Spinal cord (tissue), 10 donors: ENCODE results near the gene GRAMD2B. TPM values are rescaled to one million over a fixed set of nuclear protein-coding genes. Genes with fewer than 3 reads are reported as not detected.

ENCODE experiments used
- DNase-seq, 6 donors: peaks; one replicate each; pipeline versions ENCODE4 v3.0.0 to v3.0.0-alpha.2; 2013 to 2015; ENCODE audit warnings: low spot score in 6 of 6, low read depth in 4 of 6
- H3K27ac ChIP-seq: one replicate; pipeline ENCODE4 v1.5.1; 2013; ENCODE audit warnings: low read depth, low read length, control low read depth
- H3K27me3 ChIP-seq: one replicate; pipeline ENCODE4 v1.6.1; 2013; ENCODE audit warnings: low read length; ENCODE audit not compliant: control insufficient read depth, insufficient read depth
- H3K36me3 ChIP-seq: one replicate; pipeline ENCODE4 v1.6.1; 2013; ENCODE audit warnings: low read length; ENCODE audit not compliant: control insufficient read depth, insufficient read depth
- H3K4me1 ChIP-seq: one replicate; pipeline ENCODE4 v1.6.1; 2013; ENCODE audit warnings: low read length; ENCODE audit not compliant: control insufficient read depth, insufficient read depth
- H3K4me3 ChIP-seq: one replicate; pipeline ENCODE4 v1.5.1; 2013; ENCODE audit warnings: low read depth, low read length, control low read depth
- H3K9me3 ChIP-seq: one replicate; pipeline ENCODE4 v1.6.1; 2013; ENCODE audit warnings: low read length; ENCODE audit not compliant: control insufficient read depth, insufficient read depth
- WGBS: methylation state at CpG from one replicate; pipeline ENCODE4 v1.1.5; 2013; ENCODE audit warnings: missing lambda C conversion rate; ENCODE audit not compliant: insufficient coverage; 5-methylcytosine and 5-hydroxymethylcytosine counted together
- polyA plus RNA-seq, 2 donors: library from polyadenylated mRNA; unstranded; fragments of 120-200 nt; gene quantifications; one replicate each; pipeline ENCODE4 v1.2.1, GENCODE V29; 2013; ENCODE audit not compliant: insufficient read length in 2 of 2
- total RNA-seq, 2 donors: library from RNA; depleted of rRNA in 1 of 2; stranded (reverse); fragments of 120-200 nt in 1 of 2; fragments of >200 nt in 1 of 2; gene quantifications; one replicate each; pipeline versions ENCODE4 v1.2.3 to v1.2.4, GENCODE V29; 2013 to 2014
- donor health status: healthy.

Gene GRAMD2B
- total and polyA plus RNA-seq, 4 donors: 39.6 to 65.2 (median 50.4) TPM

- no CpG with 5 or more reads among the region's 2 CpGs for WGBS
- peak in 1 of 6 donors; percentile 66 for DNase-seq
- peak overlapping the region; percentile 70 for H3K27ac ChIP-seq
- H3K4me3 ChIP-seq: no peak overlapping the region
- H3K9me3 ChIP-seq: peaks cover 1% of the 10 kb centered on the region
- no peaks in the 10 kb centered on the region for H3K36me3 ChIP-seq
- H3K4me1 ChIP-seq: no peaks in the 10 kb centered on the region
- H3K27me3 ChIP-seq: no peaks in the 10 kb centered on the region
Measured at GRCh38 chr5:126443374-126443851, 20.2 kb downstream of the GRAMD2B start.

- peaks cover 1% of the 10 kb centered on the region for H3K9me3 ChIP-seq
- no peak for DNase-seq
- H3K36me3 ChIP-seq: no peaks in the 10 kb centered on the region
- H3K4me3 ChIP-seq: no peak overlapping the region
- peak overlapping the region; percentile 70 for H3K27ac ChIP-seq
- no peaks in the 10 kb centered on the region for H3K27me3 ChIP-seq
- no peaks in the 10 kb centered on the region for H3K4me1 ChIP-seq
- 100% methylated on average over 1 of the region's 2 CpGs for WGBS
Measured at GRCh38 chr5:126444137-126444536, 20.9 kb downstream of the GRAMD2B start.

- no peak overlapping the region for H3K27ac ChIP-seq
- WGBS: 100% methylated on average over 2 of the region's 3 CpGs
Measured at GRCh38 chr5:126445502-126446174, 22.4 kb downstream of the GRAMD2B start.

GRCh38 chr5:126446498-126447224, 23.5 kb downstream of the GRAMD2B start:
- 100% methylated on average over 1 of the region's 9 CpGs for WGBS

More at GRCh38 chr5:126445502-126446174, 22.4 kb downstream of the GRAMD2B start:
- Histone ChIP-seq H3K27me3 (no peaks in the 10 kb centered on the region), H3K4me3 (no peak overlapping the region), H3K9me3 (peaks cover 1% of the 10 kb centered on the region), H3K4me1 (peaks cover 2% of the 10 kb centered on the region), H3K36me3 (no peaks in the 10 kb centered on the region)
- no peak for DNase-seq

GRCh38 chr5:126448720-126449119, 25.5 kb downstream of the GRAMD2B start:
- DNase-seq: no peak
- Histone ChIP-seq H3K4me3 (no peak overlapping the region), H3K27ac (no peak overlapping the region), H3K27me3 (no peaks in the 10 kb centered on the region), H3K9me3 (peaks cover 1% of the 10 kb centered on the region), H3K4me1 (peaks cover 7% of the 10 kb centered on the region), H3K36me3 (no peaks in the 10 kb centered on the region)
- 84% methylated on average over 4 of the region's 8 CpGs for WGBS

More at GRCh38 chr5:126446498-126447224, 23.5 kb downstream of the GRAMD2B start:
- no peak for DNase-seq
- Histone ChIP-seq H3K27ac (no peak overlapping the region), H3K4me1 (peaks cover 7% of the 10 kb centered on the region), H3K27me3 (no peaks in the 10 kb centered on the region), H3K4me3 (no peak overlapping the region), H3K9me3 (peaks cover 1% of the 10 kb centered on the region), H3K36me3 (no peaks in the 10 kb centered on the region)

- no peak overlapping the region for H3K4me3 ChIP-seq
- H3K4me1 ChIP-seq: peaks cover 7% of the 10 kb centered on the region
- DNase-seq: peak in 1 of 6 donors; percentile 22
- H3K27ac ChIP-seq: peak overlapping the region; percentile 74
- peaks cover 1% of the 10 kb centered on the region for H3K9me3 ChIP-seq
- H3K36me3 ChIP-seq: no peaks in the 10 kb centered on the region
- 47% methylated on average over 3 of the region's 8 CpGs for WGBS
- H3K27me3 ChIP-seq: no peaks in the 10 kb centered on the region
Measured at GRCh38 chr5:126449751-126450271, 26.6 kb downstream of the GRAMD2B start.

GRCh38 chr5:126450346-126450745, 27.1 kb downstream of the GRAMD2B start:
- Histone ChIP-seq H3K4me3 (no peak overlapping the region), H3K4me1 (peaks cover 7% of the 10 kb centered on the region), H3K27me3 (no peaks in the 10 kb centered on the region), H3K9me3 (no peaks in the 10 kb centered on the region), H3K27ac (peak overlapping the region; percentile 74), H3K36me3 (no peaks in the 10 kb centered on the region)
- no peak for DNase-seq
- WGBS: 96% methylated on average over 3 of the region's 5 CpGs

- no peak for DNase-seq
- H3K27me3 ChIP-seq: no peaks in the 10 kb centered on the region
- no peak overlapping the region for H3K27ac ChIP-seq
- H3K4me1 ChIP-seq: peaks cover 7% of the 10 kb centered on the region
- H3K9me3 ChIP-seq: no peaks in the 10 kb centered on the region
- H3K36me3 ChIP-seq: no peaks in the 10 kb centered on the region
- 100% methylated on average over 2 of the region's 5 CpGs for WGBS
- H3K4me3 ChIP-seq: no peak overlapping the region
Measured at GRCh38 chr5:126450907-126451306, 27.7 kb downstream of the GRAMD2B start.

- WGBS: 90% methylated on average over 1 of the region's 1 CpG
- Histone ChIP-seq H3K9me3 (no peaks in the 10 kb centered on the region), H3K4me3 (no peak overlapping the region), H3K27me3 (no peaks in the 10 kb centered on the region), H3K4me1 (peaks cover 10% of the 10 kb centered on the region), H3K27ac (peak overlapping the region; percentile 11), H3K36me3 (peaks cover under 1% of the 10 kb centered on the region)
- no peak for DNase-seq
Measured at GRCh38 chr5:126452477-126452876, 29.3 kb downstream of the GRAMD2B start.
